Natural killer cell treated with Interleukin-12 subunit alpha and Interleukin-12 subunit beta and Interleukin-15 and Interleukin-18, amount 100 ng/mL, for 72 hours (primary cell): ENCODE data around the gene RIN3. TPM values are rescaled to one million over a fixed set of nuclear protein-coding genes. Genes with fewer than 3 reads are reported as not detected.

Source experiments
- ATAC-seq, 2 donors: fragments of 150-1000 bp; cut with Tn5 transposase in 1 of 2; sonication (Bioruptor Pico), chemical (Tn5 transposase) in 1 of 2; 2 replicates each; pipeline ENCODE4 v1.10.0; 2021
- DNase-seq: peaks from one replicate; pipeline ENCODE4 v3.0.0; 2022; ENCODE audit warnings: low spot score
- H3K27ac Mint-ChIP-seq, 2 donors: 1 replicate in 1 of 2; 2 replicates in 1 of 2; pipeline ENCODE4 v1.8.0; 2022; ENCODE audit warnings: mixed read lengths in 2 of 2, mild to moderate bottlenecking in 1 of 2, moderate library complexity in 1 of 2
- H3K27me3 Mint-ChIP-seq, 2 donors: 1 replicate in 1 of 2; 2 replicates in 1 of 2; pipeline ENCODE4 v1.8.0; 2022; ENCODE audit warnings: mixed read lengths in 2 of 2
- H3K36me3 Mint-ChIP-seq: one replicate; pipeline ENCODE4 v1.8.0; 2022; ENCODE audit warnings: mixed read lengths
- H3K4me1 Mint-ChIP-seq, 2 donors: 1 replicate in 1 of 2; 2 replicates in 1 of 2; pipeline ENCODE4 v1.8.0; 2022; ENCODE audit warnings: low read depth in 2 of 2, mixed read lengths in 2 of 2, mild to moderate bottlenecking in 1 of 2
- H3K4me3 Mint-ChIP-seq: one replicate; pipeline ENCODE4 v1.8.0; 2022; ENCODE audit warnings: mixed read lengths
- H3K9me3 Mint-ChIP-seq: 2 replicates; pipeline ENCODE4 v1.8.0; 2022; ENCODE audit warnings: mixed read lengths
- total RNA-seq, 2 donors: library from RNA; stranded (reverse); gene quantifications; one replicate each; pipeline ENCODE4 v1.2.3, GENCODE V29; 2022

RIN3 gene
- total RNA-seq, 2 donors from 2014 or later = 151 to 202 TPM

DNA sequence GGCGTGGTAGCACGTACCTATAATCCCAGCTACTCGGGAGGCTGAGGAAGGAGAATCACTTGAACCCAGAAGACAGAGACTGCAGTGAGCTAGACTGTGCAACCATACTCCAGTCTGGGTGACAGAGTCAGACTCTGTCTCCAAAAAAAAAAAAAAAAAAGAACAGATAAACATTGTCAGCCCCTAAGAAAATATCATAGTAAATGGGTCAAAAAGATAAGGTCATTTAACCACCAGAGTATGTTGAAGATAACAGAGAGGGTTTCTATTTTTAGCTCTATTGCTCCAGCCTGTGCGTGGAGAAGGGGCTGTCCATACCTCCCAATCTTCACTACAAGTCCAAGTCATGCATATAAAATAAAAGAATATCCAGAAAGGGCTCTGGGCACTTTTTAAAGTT lies 219.4 kb downstream of the RIN3 start:
- Mint-ChIP-seq H3K4me3 (no peak overlapping the region), H3K4me1 (peaks cover 10 to 22% of the 10 kb centered on the region in 2 donors), H3K27me3 (peaks cover 39 to 51% of the 10 kb centered on the region in 2 donors), H3K27ac (no peak overlapping the region), H3K36me3 (peaks cover 7% of the 10 kb centered on the region), H3K9me3 (no peaks in the 10 kb centered on the region)
- ATAC-seq = no peak
- no peak for DNase-seq

- H3K36me3 Mint-ChIP-seq = peaks cover 7% of the 10 kb centered on the region
- no peak overlapping the region for H3K27ac Mint-ChIP-seq
- ATAC-seq = no peak
- no peak for DNase-seq
- no peaks in the 10 kb centered on the region for H3K9me3 Mint-ChIP-seq
- peaks cover 43 to 53% of the 10 kb centered on the region in 2 donors for H3K27me3 Mint-ChIP-seq
- no peak overlapping the region for H3K4me3 Mint-ChIP-seq
- H3K4me1 Mint-ChIP-seq = peaks cover 5 to 14% of the 10 kb centered on the region in 2 donors
Observed at GRCh38 chr14:92734618-92735017, 221.0 kb downstream of the RIN3 start.

- Mint-ChIP-seq H3K36me3 (peaks cover 7% of the 10 kb centered on the region), H3K9me3 (no peaks in the 10 kb centered on the region), H3K4me3 (no peak overlapping the region), H3K4me1 (peaks cover 0 to 8% of the 10 kb centered on the region in 2 donors), H3K27me3 (peaks cover 45 to 51% of the 10 kb centered on the region in 2 donors), H3K27ac (no peak overlapping the region)
- ATAC-seq (no peak), DNase-seq (no peak)
Observed at GRCh38 chr14:92735344-92735743, 221.8 kb downstream of the RIN3 start.

GRCh38 chr14:92737206-92737605 lies 223.6 kb downstream of the RIN3 start:
- Mint-ChIP-seq H3K9me3 (no peaks in the 10 kb centered on the region), H3K4me1 (peaks cover 0 to 8% of the 10 kb centered on the region in 2 donors), H3K4me3 (no peak overlapping the region), H3K27ac (no peak overlapping the region), H3K27me3 (peaks cover 32 to 40% of the 10 kb centered on the region in 2 donors), H3K36me3 (no peaks in the 10 kb centered on the region)
- DNase-seq = no peak
- no peak for ATAC-seq

DNA sequence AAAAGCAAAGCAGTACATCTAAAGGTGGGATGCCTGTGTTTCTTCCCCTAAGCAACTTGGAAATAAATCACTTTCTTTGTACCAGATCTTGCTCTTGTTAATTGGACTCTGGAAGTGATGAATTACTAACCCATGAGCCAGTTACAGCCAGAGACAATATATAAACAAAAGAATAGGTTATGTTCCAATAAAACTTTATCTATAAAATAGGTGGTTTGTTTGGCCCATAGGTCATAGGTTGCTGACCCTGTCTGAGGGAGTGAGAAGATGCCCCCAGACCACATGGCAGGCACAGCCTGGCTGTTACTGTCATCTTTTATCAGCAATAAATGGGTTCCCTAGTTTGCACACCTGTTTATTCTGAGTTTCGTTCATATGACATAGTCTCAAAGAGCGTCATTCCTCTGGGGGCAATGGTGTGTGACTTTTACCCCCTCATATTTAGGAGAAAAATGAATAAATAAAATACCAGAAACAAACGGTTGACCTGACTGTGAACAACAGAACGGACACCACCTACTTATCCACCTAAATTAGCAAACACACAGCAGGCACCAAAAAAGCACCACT lies 224.1 kb downstream of the RIN3 start:
- Mint-ChIP-seq H3K36me3 (no peaks in the 10 kb centered on the region), H3K4me1 (peaks cover 0 to 8% of the 10 kb centered on the region in 2 donors), H3K27me3 (peaks cover 31 to 35% of the 10 kb centered on the region in 2 donors), H3K9me3 (no peaks in the 10 kb centered on the region), H3K4me3 (no peak overlapping the region), H3K27ac (no peak overlapping the region)
- DNase-seq = no peak
- no peak for ATAC-seq

Other genes with a start within 250 kb of the RIN3 start
- under 1 TPM; 0.17 to 0.36 TPM for gene SLC24A4, start 190.6 kb upstream of the RIN3 start, total RNA-seq
- gene LGMN, start 234.8 kb downstream of the RIN3 start, total RNA-seq = not detected